22Rv1 (cell line): ENCODE results near the gene WNT3A.

Source experiments
- CTCF ChIP-seq: fragments of 450-650 bp; IDR thresholded peaks from 2 replicates; pipeline ENCODE4 v1.5.1; 2017; ENCODE audit warnings: mild to moderate bottlenecking
- ZFX ChIP-seq: fragments of 450-650 bp; IDR thresholded peaks from 2 replicates; pipeline ENCODE4 v1.6.1; 2017; ENCODE audit warnings: antibody characterized with exemption, borderline replicate concordance

- TF ChIP-seq CTCF (no peak), ZFX (no peak)
Observed at GRCh38 chr1:228109962-228110488, 103.2 kb downstream of the WNT3A start.
